GM23338 (cell line): ENCODE results near the gene ERICH3.

Experiments
- EZH2 ChIP-seq: fragments of 200-600 bp; sonication (generic); IDR thresholded peaks from one replicate; pipeline ENCODE4 v1.8.0; 2017; ENCODE audit warnings: antibody characterized with exemption, mild to moderate bottlenecking, low read depth; ENCODE audit not compliant: unreplicated experiment
- EZH2phosphoT487 ChIP-seq: fragments of 200-600 bp; sonication (generic); IDR thresholded peaks from one replicate; pipeline ENCODE4 v1.8.1; 2018; ENCODE audit warnings: antibody characterized with exemption; ENCODE audit not compliant: unreplicated experiment
- JUNB ChIP-seq: IDR thresholded peaks from one replicate; pipeline ENCODE4 v1.6.1; 2016; ENCODE audit warnings: antibody characterized with exemption; ENCODE audit not compliant: unreplicated experiment
- NANOG ChIP-seq: IDR thresholded peaks from 2 replicates; pipeline ENCODE4 v1.6.1; 2016; ENCODE audit warnings: antibody characterized with exemption, borderline replicate concordance
- POLR2AphosphoS5 ChIP-seq: IDR thresholded peaks from 2 replicates; pipeline ENCODE4 v1.6.1; 2016; ENCODE audit warnings: antibody characterized with exemption, low read depth
- REST ChIP-seq: IDR thresholded peaks from one replicate; pipeline ENCODE4 v1.6.1; 2018; ENCODE audit warnings: antibody characterized with exemption; ENCODE audit not compliant: unreplicated experiment
- TF ChIP-seq, protein P1 (sequence below), 2 experiments: fragments of 200-600 bp in 1 of 2; sonication (generic) in 1 of 2; conservative IDR thresholded peaks; 2 replicates each; pipeline versions ENCODE4 v1.5.1 to v1.6.1; 2016 to 2017; ENCODE audit warnings: antibody characterized with exemption in 2 of 2, low read depth in 2 of 2, mild to moderate bottlenecking in 2 of 2, moderate library complexity in 1 of 2

- TF ChIP-seq, protein P1, sequence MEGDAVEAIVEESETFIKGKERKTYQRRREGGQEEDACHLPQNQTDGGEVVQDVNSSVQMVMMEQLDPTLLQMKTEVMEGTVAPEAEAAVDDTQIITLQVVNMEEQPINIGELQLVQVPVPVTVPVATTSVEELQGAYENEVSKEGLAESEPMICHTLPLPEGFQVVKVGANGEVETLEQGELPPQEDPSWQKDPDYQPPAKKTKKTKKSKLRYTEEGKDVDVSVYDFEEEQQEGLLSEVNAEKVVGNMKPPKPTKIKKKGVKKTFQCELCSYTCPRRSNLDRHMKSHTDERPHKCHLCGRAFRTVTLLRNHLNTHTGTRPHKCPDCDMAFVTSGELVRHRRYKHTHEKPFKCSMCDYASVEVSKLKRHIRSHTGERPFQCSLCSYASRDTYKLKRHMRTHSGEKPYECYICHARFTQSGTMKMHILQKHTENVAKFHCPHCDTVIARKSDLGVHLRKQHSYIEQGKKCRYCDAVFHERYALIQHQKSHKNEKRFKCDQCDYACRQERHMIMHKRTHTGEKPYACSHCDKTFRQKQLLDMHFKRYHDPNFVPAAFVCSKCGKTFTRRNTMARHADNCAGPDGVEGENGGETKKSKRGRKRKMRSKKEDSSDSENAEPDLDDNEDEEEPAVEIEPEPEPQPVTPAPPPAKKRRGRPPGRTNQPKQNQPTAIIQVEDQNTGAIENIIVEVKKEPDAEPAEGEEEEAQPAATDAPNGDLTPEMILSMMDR (conservative IDR thresholded peaks at IDR 0.05; ENCODE audit: low read depth in 2 of 2) = no peak
- no peak for TF ChIP-seq POLR2AphosphoS5
- no peak for TF ChIP-seq NANOG
- no peak for TF ChIP-seq EZH2phosphoT487
- no peak for TF ChIP-seq EZH2
- no peak for TF ChIP-seq REST
- no peak for TF ChIP-seq JUNB
Observed at GRCh38 chr1:74703386-74704182, 30.0 kb upstream of the ERICH3 start.
